H1 (cell line): ENCODE results near the gene THOC7. TPM values are rescaled to one million over a fixed set of nuclear protein-coding genes. Genes with fewer than 3 reads are reported as not detected.

Experiments
- CTCF ChIA-PET: fragments of 300-600 bp; sonication (Branson Sonifier 250); formaldehyde crosslinking; loops from one replicate; lab custom pipeline; 2021; ENCODE audit not compliant: partially characterized antibody; lab: Charles Lee
- POLR2A ChIA-PET: fragments of 300-600 bp; sonication (Branson Sonifier 250); formaldehyde crosslinking; loops from one replicate; lab custom pipeline; 2021; ENCODE audit warnings: inconsistent platforms; ENCODE audit not compliant: partially characterized antibody; lab: Charles Lee
- DNase-seq, 2 experiments: peaks; one replicate each; pipeline versions ENCODE4 v3.0.0 to v3.0.0-alpha.2; 2010 to 2022; ENCODE audit warnings: low spot score in 2 of 2, low read depth in 1 of 2, mixed read lengths in 1 of 2
- FAIRE-seq: peaks from 2 replicates; lab custom pipeline; 2011; peaks lifted over from hg19 to GRCh38; lab: Jason Lieb, UNC
- H2AFZ ChIP-seq: 2 replicates; pipeline ENCODE4 v1.8.1; 2012; ENCODE audit warnings: low read length, inconsistent platforms
- H2AK5ac ChIP-seq: 2 replicates; pipeline ENCODE4 v1.6.1; 2013; ENCODE audit warnings: low read depth, low read length
- H2BK120ac ChIP-seq: replicated peaks from 2 replicates; pipeline ENCODE3; 2013; ENCODE audit warnings: low read depth, low read length, inconsistent platforms
- H2BK12ac ChIP-seq: 2 replicates; pipeline ENCODE4 v1.6.1; 2013; ENCODE audit warnings: low read depth, low read length
- H2BK15ac ChIP-seq: 2 replicates; pipeline ENCODE4 v1.6.1; 2013; ENCODE audit warnings: low read length
- H2BK20ac ChIP-seq: 2 replicates; pipeline ENCODE4 v1.6.1; 2013; ENCODE audit warnings: low read length
- H2BK5ac ChIP-seq: 2 replicates; pipeline ENCODE4 v1.6.1; 2013; ENCODE audit warnings: low read depth, low read length
- H3K14ac ChIP-seq: 2 replicates; pipeline ENCODE4 v1.6.1; 2013; ENCODE audit warnings: inconsistent platforms; ENCODE audit not compliant: insufficient read length
- H3K18ac ChIP-seq: 2 replicates; pipeline ENCODE4 v1.6.1; 2013; ENCODE audit warnings: low read length; ENCODE audit errors: extremely low read depth
- H3K23ac ChIP-seq: 2 replicates; pipeline ENCODE4 v1.6.1; 2013; ENCODE audit warnings: inconsistent platforms; ENCODE audit not compliant: insufficient read length
- H3K23me2 ChIP-seq: 2 replicates; pipeline ENCODE4 v1.6.1; 2013; ENCODE audit warnings: low read depth, low read length
- H3K27ac ChIP-seq: 2 replicates; pipeline ENCODE4 v1.6.1; 2011; ENCODE audit warnings: low read depth, low read length, inconsistent platforms
- H3K27me3 ChIP-seq, 4 experiments: replicated peaks in 1 of 4; 1 replicate in 1 of 4; 2 replicates in 3 of 4; pipeline versions ENCODE4 v1.6.1 to v1.8.1; 2011 to 2013; ENCODE audit warnings: low read length in 3 of 4, mild to moderate bottlenecking in 3 of 4, inconsistent platforms in 2 of 4, mixed read lengths in 2 of 4, moderate library complexity in 1 of 4; ENCODE audit not compliant: control insufficient read depth in 3 of 4, insufficient read depth in 3 of 4; ENCODE audit errors: extremely low read depth in 1 of 4
- H3K36me3 ChIP-seq, 4 experiments: 2 replicates each; pipeline versions ENCODE4 v1.6.1 to v1.8.1; 2011 to 2013; ENCODE audit warnings: mild to moderate bottlenecking in 4 of 4, low read length in 3 of 4, moderate library complexity in 2 of 4, control low read depth in 1 of 4, inconsistent platforms in 1 of 4; ENCODE audit not compliant: insufficient read depth in 4 of 4, control insufficient read depth in 2 of 4
- H3K4ac ChIP-seq: replicated peaks from 2 replicates; pipeline ENCODE3; 2013; ENCODE audit warnings: low read length, low read depth, mixed read lengths, inconsistent platforms; ENCODE audit not compliant: insufficient read length
- H3K4me1 ChIP-seq, 4 experiments: replicated peaks in 1 of 4; 1 replicate in 1 of 4; 2 replicates in 3 of 4; pipeline versions ENCODE4 v1.6.1 to v1.8.1; 2011 to 2013; ENCODE audit warnings: low read length in 3 of 4, inconsistent platforms in 2 of 4, mixed read lengths in 1 of 4; ENCODE audit not compliant: insufficient read depth in 4 of 4, control insufficient read depth in 3 of 4
- H3K4me2 ChIP-seq, 2 experiments: 2 replicates each; pipeline versions ENCODE4 v1.6.1 to v1.8.1; 2011 to 2013; ENCODE audit warnings: low read depth in 2 of 2, low read length in 2 of 2, control low read depth in 1 of 2, inconsistent platforms in 1 of 2, mild to moderate bottlenecking in 1 of 2; ENCODE audit not compliant: insufficient read depth in 1 of 2
- H3K4me3 ChIP-seq, 4 experiments: fragments of 200-600, 300-600 bp in 1 of 4; sonication (generic), shearing (Covaris generic), sonication (Bioruptor Twin) in 1 of 4; 2 replicates each; pipeline versions ENCODE4 v1.5.1 to v1.8.1; 2011 to 2016; ENCODE audit warnings: low read length in 4 of 4, low read depth in 3 of 4, control low read depth in 2 of 4, inconsistent platforms in 2 of 4, mild to moderate bottlenecking in 2 of 4, mixed read lengths in 1 of 4, moderate library complexity in 1 of 4; ENCODE audit not compliant: insufficient read depth in 2 of 4; ENCODE audit errors: extremely low read depth in 1 of 4
- H3K56ac ChIP-seq: replicated peaks from 2 replicates; pipeline ENCODE3; 2013; ENCODE audit warnings: low read depth, mild to moderate bottlenecking, mixed read lengths, low read length, inconsistent platforms; ENCODE audit not compliant: insufficient read length
- H3K79me1 ChIP-seq: 2 replicates; pipeline ENCODE4 v1.6.1; 2013; ENCODE audit warnings: low read depth, low read length, control low read depth
- H3K79me2 ChIP-seq, 2 experiments: 2 replicates each; pipeline versions ENCODE4 v1.6.1 to v1.8.1; 2012 to 2013; ENCODE audit warnings: low read length in 2 of 2, mild to moderate bottlenecking in 2 of 2, inconsistent platforms in 1 of 2; ENCODE audit not compliant: insufficient read depth in 2 of 2, control insufficient read depth in 1 of 2
- H3K9ac ChIP-seq, 4 experiments: replicated peaks in 1 of 4; 1 replicate in 1 of 4; 2 replicates in 3 of 4; pipeline versions ENCODE4 v1.6.1 to v1.8.1; 2011 to 2013; ENCODE audit warnings: low read depth in 3 of 4, low read length in 3 of 4, control low read depth in 2 of 4, mild to moderate bottlenecking in 2 of 4, moderate library complexity in 2 of 4, inconsistent platforms in 1 of 4; ENCODE audit errors: extremely low read depth in 1 of 4
- H3K9me3 ChIP-seq, 2 experiments: 2 replicates each; pipeline versions ENCODE4 v1.6.1 to v1.8.1; 2012 to 2013; ENCODE audit warnings: mild to moderate bottlenecking in 2 of 2, moderate library complexity in 2 of 2, control low read depth in 1 of 2, inconsistent platforms in 1 of 2, low read depth in 1 of 2, low read length in 1 of 2, mixed read lengths in 1 of 2; ENCODE audit not compliant: insufficient read depth in 2 of 2
- H4K20me1 ChIP-seq, 2 experiments: replicated peaks in 1 of 2; 2 replicates each; pipeline versions ENCODE3 to v1.8.1; 2011 to 2013; ENCODE audit warnings: inconsistent platforms in 2 of 2, low read length in 2 of 2, mild to moderate bottlenecking in 1 of 2; ENCODE audit not compliant: insufficient read depth in 2 of 2, control insufficient read depth in 1 of 2
- H4K5ac ChIP-seq: 2 replicates; pipeline ENCODE4 v1.6.1; 2013; ENCODE audit warnings: low read length, low read depth, mixed read lengths, inconsistent platforms; ENCODE audit not compliant: insufficient read length
- H4K8ac ChIP-seq: 2 replicates; pipeline ENCODE4 v1.8.0; 2013; ENCODE audit warnings: mild to moderate bottlenecking, moderate library complexity, low read length, inconsistent platforms; ENCODE audit not compliant: insufficient read depth; ENCODE audit errors: extremely low read depth
- H4K91ac ChIP-seq: replicated peaks from 2 replicates; pipeline ENCODE3; 2013; ENCODE audit warnings: low read length, mixed read lengths, inconsistent platforms; ENCODE audit not compliant: insufficient read length
- BACH1 ChIP-seq: IDR thresholded peaks from 2 replicates; pipeline ENCODE4 v1.6.1; 2012; ENCODE audit warnings: low read length, improper control_type of control experiment
- BRCA1 ChIP-seq: IDR thresholded peaks from 2 replicates; pipeline ENCODE4 v1.6.1; 2012; ENCODE audit warnings: low read depth, low read length, improper control_type of control experiment
- CBX5 ChIP-seq: fragments of 300-800, 300-1000 bp; sonication (generic); IDR thresholded peaks from 2 replicates; pipeline ENCODE4 v1.7.1; 2016; ENCODE audit warnings: antibody characterized with exemption, low read length, low read depth
- CTBP2 ChIP-seq: IDR thresholded peaks from 2 replicates; pipeline ENCODE4 v1.7.0; 2011; ENCODE audit warnings: borderline replicate concordance, mild to moderate bottlenecking, moderate library complexity, mixed read lengths, low read length; ENCODE audit not compliant: insufficient read depth, insufficient read length
- CTCF ChIP-seq, 3 experiments: IDR thresholded peaks; 1 replicate in 2 of 3; 2 replicates in 1 of 3; pipeline versions ENCODE4 v1.5.1 to v1.6.1; 2011; ENCODE audit warnings: low read length in 3 of 3, mild to moderate bottlenecking in 3 of 3, inconsistent platforms in 2 of 3, low read depth in 1 of 3, moderate library complexity in 1 of 3; ENCODE audit not compliant: insufficient read depth in 1 of 3; ENCODE audit errors: control extremely low read depth in 1 of 3
- KDM1A ChIP-seq: fragments of 200-600, 300-600 bp; sonication (generic); IDR thresholded peaks from 2 replicates; pipeline ENCODE4 v1.7.1; 2016; ENCODE audit warnings: mild to moderate bottlenecking, low read length, borderline replicate concordance
- KDM5A ChIP-seq: fragments of 200-600 bp; IDR thresholded peaks from 2 replicates; pipeline ENCODE4 v1.7.1; 2012; ENCODE audit warnings: mild to moderate bottlenecking, low read length, inconsistent platforms, mixed read lengths
- PHF8 ChIP-seq: fragments of 200-600 bp; sonication (generic); conservative IDR thresholded peaks from 2 replicates; pipeline ENCODE4 v1.7.1; 2012; ENCODE audit warnings: low read depth, mild to moderate bottlenecking, inconsistent platforms, low read length, moderate library complexity
- WGBS, 2 experiments: shearing (Covaris generic) in 1 of 2; methylation state at CpG; one replicate each; pipeline versions ENCODE4 v1.1.6 to v1.1.7; 2013 to 2015; ENCODE audit warnings: low lambda C conversion rate in 2 of 2, mixed read lengths in 2 of 2, inconsistent platforms in 1 of 2, low coverage in 1 of 2, missing lambda C conversion rate in 1 of 2; ENCODE audit not compliant: insufficient replicate concordance in 2 of 2, insufficient coverage in 1 of 2, insufficient read length in 1 of 2; ENCODE audit errors: extremely low coverage in 1 of 2, missing lambda C conversion rate in 1 of 2; 5-methylcytosine and 5-hydroxymethylcytosine counted together
- polyA plus RNA-seq, 7 experiments: library from polyadenylated mRNA; depleted of rRNA in 3 of 7; stranded (reverse) in 5 of 7; unstranded in 2 of 7; fragments of >200 nt in 5 of 7; fragments of 200-250 nt in 2 of 7; gene quantifications; 1 replicate in 5 of 7; 2 replicates in 1 of 7; 4 replicates in 1 of 7; pipeline versions ENCODE4 v1.2.1 to v1.2.3, GENCODE V29; 2011 to 2013; ENCODE audit warnings: missing spikeins in 2 of 7, mixed read lengths in 2 of 7
- total RNA-seq: library from RNA; stranded (reverse); fragmentation: NEBNext Ultra II Directional; extraction: Animal tissue kit (Norgen Biotek cat#: 25700); gene quantifications from 2 replicates; pipeline ENCODE4 v1.2.1, GENCODE V29; 2021

The THOC7 gene
- total and polyA plus RNA-seq, 2 of the 8 experiments (the other 6 are each of a cell fraction or from before 2014, with no cell fraction given) = 18.7 to 74.0 TPM

DNA sequence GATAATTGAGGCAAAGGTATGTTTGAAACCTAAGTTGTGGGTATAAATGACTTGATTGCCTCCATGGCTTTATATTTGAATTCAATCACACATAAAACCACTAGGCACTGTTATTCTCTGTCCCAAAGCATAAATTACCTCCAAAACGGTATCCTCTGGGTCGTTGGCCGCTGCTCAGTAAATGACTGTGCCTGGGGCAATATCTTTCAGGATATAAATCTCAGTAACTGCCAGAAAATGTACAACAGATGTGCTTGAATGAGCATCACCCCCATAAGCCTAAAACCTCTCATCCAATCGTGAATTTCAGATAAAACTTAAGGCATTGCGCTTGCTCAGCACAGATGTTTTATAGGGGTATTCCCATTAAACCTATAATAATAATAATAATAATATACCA lies 63.5 kb downstream of the THOC7 start:
- Histone ChIP-seq H3K79me2 (no peaks in the 10 kb centered on the region), H2BK12ac (no peak overlapping the region), H3K4ac (no peak overlapping the region), H3K4me2 (no peak overlapping the region), H2BK15ac (no peak overlapping the region), H3K79me1 (no peaks in the 10 kb centered on the region), H2BK20ac (no peak overlapping the region), H3K27me3 (peaks cover 0 to 2% (median 0%) of the 10 kb centered on the region in 4 experiments; a peak in 2 of 7 replicates), H3K9ac (no peak overlapping the region), H3K4me3 (no peak overlapping the region), H3K9me3 (0 out of 4 replicates have a peak, but pooled peaks cover 0 to 2% of the 10 kb centered on the region in 2 experiments), H4K5ac (no peak overlapping the region), H3K36me3 (no peaks in the 10 kb centered on the region), H2BK5ac (no peak overlapping the region), H2AK5ac (no peak overlapping the region), H3K27ac (no peak overlapping the region), H4K20me1 (no peaks in the 10 kb centered on the region), H4K8ac (no peak overlapping the region), H3K23ac (no peak overlapping the region), H3K14ac (no peak overlapping the region), H3K56ac (no peak overlapping the region), H2AFZ (no peak overlapping the region), H4K91ac (no peak overlapping the region), H3K18ac (no peak overlapping the region), H2BK120ac (no peak overlapping the region), H3K23me2 (no peaks in the 10 kb centered on the region), H3K4me1 (no peaks in the 10 kb centered on the region)
- no peak for TF ChIP-seq CTCF (IDR thresholded peaks at IDR 0.05; ENCODE audit: control extremely low read depth in 1 of 3, insufficient read depth in 1 of 3, low read depth in 1 of 3, low read length in 3 of 3)
- no peak for TF ChIP-seq KDM5A
- TF ChIP-seq CTBP2 = no peak
- no peak for TF ChIP-seq KDM1A
- no peak for TF ChIP-seq PHF8
- TF ChIP-seq BRCA1 = no peak
- no peak for TF ChIP-seq BACH1
- TF ChIP-seq CBX5 = no peak
- ChIA-PET CTCF (no interaction called here), POLR2A (no interaction called here)
- FAIRE-seq (no peak), DNase-seq (no peak)
- WGBS, 2 experiments = 88% methylated on average over 5 of the region's 5 CpGs; no CpG with 5 or more reads in 1 of the 2 experiments
